Measurements from ENCODE around the gene C19orf38. TPM values are rescaled to one million over a fixed set of nuclear protein-coding genes. Genes with fewer than 3 reads are reported as not detected.
"Not testable (repeated sequence)": the region's sequence is repeated elsewhere in the genome, so short reads cannot be mapped to it uniquely, and the experiment has no call there.

Gene C19orf38
- total and polyA plus RNA-seq, 2 experiments from 2014 or later, result 0.45 TPM; not detected in 1

DNA sequence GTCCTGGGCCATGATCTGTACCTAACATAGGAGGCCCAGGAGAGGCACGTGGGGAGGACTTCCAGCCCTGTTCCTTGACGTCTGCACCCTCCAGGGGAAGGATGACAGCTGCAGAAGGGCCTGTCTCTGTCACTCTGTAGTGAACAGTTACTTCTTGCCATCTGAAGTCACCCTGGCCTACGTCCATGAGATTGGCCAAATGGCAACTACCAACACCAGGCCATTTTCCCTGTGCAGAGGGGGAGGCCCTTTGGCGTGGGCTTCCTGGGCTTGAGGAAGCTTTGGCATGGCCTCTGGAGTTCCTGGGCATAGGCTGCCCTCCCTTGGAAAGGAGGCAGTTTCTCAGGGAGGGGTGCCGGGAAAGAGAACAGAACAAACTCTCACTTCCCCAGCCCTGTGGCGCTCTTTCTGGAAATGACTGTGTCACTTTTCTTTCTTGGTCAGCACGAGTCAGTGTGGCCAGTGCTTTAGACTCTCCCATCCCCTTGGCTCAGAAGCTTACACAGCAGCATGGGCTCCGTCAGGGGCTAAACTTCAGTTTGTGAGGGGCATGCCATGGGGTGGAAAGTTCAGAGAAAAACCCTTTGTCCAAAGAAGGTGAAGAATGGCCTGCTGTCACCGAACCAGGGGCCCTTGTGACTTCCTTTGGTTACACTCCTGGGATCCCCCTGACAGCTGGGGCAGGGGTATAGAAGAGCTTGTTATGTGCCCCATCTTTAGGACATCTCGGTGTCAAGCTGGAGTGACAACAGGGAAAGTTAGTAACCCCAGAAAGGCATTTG lies 28.4 kb downstream of the C19orf38 start:
- H3K27me3 Mint-ChIP-seq (ENCODE audit: insufficient read depth, low read depth, poor library complexity), result peaks cover 21% of the 10 kb centered on the region
- H3K9me2 ChIP-seq (ENCODE audit: insufficient read depth), result no peaks in the 10 kb centered on the region; the same call in 1 of the 2 replicates
- H3K4me1 Mint-ChIP-seq, result peaks cover 44% of the 10 kb centered on the region
- ATAC-seq, result no peak
- H3K27ac ChIP-seq (ENCODE audit: low read depth), result peak overlapping the region; percentile 50; the same call in 1 of the 2 replicates
- no peaks in the 10 kb centered on the region for H3K27me3 ChIP-seq (ENCODE audit: insufficient read depth)
- H3K9me3 Mint-ChIP-seq, result no peaks in the 10 kb centered on the region; the same call in 2 of the 3 replicates
- H3K27ac Mint-ChIP-seq, result 0 out of 2 replicates have a peak overlapping the region, but pooled peaks have one; percentile 30
- no peaks in the 10 kb centered on the region for H3K36me3 ChIP-seq (ENCODE audit: insufficient read depth)
- TF ChIP-seq ZNF114 (CRISPR knock-in tag; IDR thresholded peaks at IDR 0.05) (no peak), EZH2 (IDR thresholded peaks at IDR 0.05; ENCODE audit: low read depth, unreplicated experiment) (no peak), STAT1 (IDR thresholded peaks at IDR 0.05; ENCODE audit: unreplicated experiment) (no peak), CREB1 (CRISPR knock-in tag; IDR thresholded peaks at IDR 0.05; ENCODE audit: low read depth) (no peak)
- TF ChIP-seq, protein P1, sequence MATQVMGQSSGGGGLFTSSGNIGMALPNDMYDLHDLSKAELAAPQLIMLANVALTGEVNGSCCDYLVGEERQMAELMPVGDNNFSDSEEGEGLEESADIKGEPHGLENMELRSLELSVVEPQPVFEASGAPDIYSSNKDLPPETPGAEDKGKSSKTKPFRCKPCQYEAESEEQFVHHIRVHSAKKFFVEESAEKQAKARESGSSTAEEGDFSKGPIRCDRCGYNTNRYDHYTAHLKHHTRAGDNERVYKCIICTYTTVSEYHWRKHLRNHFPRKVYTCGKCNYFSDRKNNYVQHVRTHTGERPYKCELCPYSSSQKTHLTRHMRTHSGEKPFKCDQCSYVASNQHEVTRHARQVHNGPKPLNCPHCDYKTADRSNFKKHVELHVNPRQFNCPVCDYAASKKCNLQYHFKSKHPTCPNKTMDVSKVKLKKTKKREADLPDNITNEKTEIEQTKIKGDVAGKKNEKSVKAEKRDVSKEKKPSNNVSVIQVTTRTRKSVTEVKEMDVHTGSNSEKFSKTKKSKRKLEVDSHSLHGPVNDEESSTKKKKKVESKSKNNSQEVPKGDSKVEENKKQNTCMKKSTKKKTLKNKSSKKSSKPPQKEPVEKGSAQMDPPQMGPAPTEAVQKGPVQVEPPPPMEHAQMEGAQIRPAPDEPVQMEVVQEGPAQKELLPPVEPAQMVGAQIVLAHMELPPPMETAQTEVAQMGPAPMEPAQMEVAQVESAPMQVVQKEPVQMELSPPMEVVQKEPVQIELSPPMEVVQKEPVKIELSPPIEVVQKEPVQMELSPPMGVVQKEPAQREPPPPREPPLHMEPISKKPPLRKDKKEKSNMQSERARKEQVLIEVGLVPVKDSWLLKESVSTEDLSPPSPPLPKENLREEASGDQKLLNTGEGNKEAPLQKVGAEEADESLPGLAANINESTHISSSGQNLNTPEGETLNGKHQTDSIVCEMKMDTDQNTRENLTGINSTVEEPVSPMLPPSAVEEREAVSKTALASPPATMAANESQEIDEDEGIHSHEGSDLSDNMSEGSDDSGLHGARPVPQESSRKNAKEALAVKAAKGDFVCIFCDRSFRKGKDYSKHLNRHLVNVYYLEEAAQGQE (IDR thresholded peaks at IDR 0.05; ENCODE audit: unreplicated experiment), result no peak
- TF ChIP-seq, protein P2, sequence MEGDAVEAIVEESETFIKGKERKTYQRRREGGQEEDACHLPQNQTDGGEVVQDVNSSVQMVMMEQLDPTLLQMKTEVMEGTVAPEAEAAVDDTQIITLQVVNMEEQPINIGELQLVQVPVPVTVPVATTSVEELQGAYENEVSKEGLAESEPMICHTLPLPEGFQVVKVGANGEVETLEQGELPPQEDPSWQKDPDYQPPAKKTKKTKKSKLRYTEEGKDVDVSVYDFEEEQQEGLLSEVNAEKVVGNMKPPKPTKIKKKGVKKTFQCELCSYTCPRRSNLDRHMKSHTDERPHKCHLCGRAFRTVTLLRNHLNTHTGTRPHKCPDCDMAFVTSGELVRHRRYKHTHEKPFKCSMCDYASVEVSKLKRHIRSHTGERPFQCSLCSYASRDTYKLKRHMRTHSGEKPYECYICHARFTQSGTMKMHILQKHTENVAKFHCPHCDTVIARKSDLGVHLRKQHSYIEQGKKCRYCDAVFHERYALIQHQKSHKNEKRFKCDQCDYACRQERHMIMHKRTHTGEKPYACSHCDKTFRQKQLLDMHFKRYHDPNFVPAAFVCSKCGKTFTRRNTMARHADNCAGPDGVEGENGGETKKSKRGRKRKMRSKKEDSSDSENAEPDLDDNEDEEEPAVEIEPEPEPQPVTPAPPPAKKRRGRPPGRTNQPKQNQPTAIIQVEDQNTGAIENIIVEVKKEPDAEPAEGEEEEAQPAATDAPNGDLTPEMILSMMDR (conservative IDR thresholded peaks at IDR 0.05; ENCODE audit: low read depth in 2 of 2), result no peak
- TF ChIP-seq, protein P3, sequence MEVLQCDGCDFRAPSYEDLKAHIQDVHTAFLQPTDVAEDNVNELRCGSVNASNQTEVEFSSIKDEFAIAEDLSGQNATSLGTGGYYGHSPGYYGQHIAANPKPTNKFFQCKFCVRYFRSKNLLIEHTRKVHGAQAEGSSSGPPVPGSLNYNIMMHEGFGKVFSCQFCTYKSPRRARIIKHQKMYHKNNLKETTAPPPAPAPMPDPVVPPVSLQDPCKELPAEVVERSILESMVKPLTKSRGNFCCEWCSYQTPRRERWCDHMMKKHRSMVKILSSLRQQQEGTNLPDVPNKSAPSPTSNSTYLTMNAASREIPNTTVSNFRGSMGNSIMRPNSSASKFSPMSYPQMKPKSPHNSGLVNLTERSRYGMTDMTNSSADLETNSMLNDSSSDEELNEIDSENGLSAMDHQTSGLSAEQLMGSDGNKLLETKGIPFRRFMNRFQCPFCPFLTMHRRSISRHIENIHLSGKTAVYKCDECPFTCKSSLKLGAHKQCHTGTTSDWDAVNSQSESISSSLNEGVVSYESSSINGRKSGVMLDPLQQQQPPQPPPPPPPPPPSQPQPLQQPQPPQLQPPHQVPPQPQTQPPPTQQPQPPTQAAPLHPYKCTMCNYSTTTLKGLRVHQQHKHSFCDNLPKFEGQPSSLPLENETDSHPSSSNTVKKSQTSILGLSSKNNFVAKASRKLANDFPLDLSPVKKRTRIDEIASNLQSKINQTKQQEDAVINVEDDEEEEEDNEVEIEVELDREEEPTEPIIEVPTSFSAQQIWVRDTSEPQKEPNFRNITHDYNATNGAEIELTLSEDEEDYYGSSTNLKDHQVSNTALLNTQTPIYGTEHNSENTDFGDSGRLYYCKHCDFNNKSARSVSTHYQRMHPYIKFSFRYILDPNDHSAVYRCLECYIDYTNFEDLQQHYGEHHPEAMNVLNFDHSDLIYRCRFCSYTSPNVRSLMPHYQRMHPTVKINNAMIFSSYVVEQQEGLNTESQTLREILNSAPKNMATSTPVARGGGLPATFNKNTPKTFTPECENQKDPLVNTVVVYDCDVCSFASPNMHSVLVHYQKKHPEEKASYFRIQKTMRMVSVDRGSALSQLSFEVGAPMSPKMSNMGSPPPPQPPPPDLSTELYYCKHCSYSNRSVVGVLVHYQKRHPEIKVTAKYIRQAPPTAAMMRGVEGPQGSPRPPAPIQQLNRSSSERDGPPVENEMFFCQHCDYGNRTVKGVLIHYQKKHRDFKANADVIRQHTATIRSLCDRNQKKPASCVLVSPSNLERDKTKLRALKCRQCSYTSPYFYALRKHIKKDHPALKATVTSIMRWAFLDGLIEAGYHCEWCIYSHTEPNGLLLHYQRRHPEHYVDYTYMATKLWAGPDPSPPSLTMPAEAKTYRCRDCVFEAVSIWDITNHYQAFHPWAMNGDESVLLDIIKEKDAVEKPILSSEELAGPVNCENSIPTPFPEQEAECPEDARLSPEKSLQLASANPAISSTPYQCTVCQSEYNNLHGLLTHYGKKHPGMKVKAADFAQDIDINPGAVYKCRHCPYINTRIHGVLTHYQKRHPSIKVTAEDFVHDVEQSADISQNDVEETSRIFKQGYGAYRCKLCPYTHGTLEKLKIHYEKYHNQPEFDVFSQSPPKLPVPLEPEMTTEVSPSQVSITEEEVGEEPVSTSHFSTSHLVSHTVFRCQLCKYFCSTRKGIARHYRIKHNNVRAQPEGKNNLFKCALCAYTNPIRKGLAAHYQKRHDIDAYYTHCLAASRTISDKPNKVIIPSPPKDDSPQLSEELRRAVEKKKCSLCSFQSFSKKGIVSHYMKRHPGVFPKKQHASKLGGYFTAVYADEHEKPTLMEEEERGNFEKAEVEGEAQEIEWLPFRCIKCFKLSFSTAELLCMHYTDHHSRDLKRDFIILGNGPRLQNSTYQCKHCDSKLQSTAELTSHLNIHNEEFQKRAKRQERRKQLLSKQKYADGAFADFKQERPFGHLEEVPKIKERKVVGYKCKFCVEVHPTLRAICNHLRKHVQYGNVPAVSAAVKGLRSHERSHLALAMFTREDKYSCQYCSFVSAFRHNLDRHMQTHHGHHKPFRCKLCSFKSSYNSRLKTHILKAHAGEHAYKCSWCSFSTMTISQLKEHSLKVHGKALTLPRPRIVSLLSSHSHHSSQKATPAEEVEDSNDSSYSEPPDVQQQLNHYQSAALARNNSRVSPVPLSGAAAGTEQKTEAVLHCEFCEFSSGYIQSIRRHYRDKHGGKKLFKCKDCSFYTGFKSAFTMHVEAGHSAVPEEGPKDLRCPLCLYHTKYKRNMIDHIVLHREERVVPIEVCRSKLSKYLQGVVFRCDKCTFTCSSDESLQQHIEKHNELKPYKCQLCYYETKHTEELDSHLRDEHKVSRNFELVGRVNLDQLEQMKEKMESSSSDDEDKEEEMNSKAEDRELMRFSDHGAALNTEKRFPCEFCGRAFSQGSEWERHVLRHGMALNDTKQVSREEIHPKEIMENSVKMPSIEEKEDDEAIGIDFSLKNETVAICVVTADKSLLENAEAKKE (CRISPR knock-in tag; IDR thresholded peaks at IDR 0.05), result no peak
- no peak overlapping the region; the same call in 2 of the 3 replicates for H3K4me3 Mint-ChIP-seq
- H3K4me2 ChIP-seq, result no peak overlapping the region
- DNase-seq (ENCODE audit: low spot score), result no peak
- H2AFZ ChIP-seq, result no peak overlapping the region
- peaks cover 43% of the 10 kb centered on the region for H3F3A ChIP-seq (replicated peaks; ENCODE audit: low read depth)
- no peak overlapping the region for H3K4me3 ChIP-seq
- H3K79me2 ChIP-seq (replicated peaks; ENCODE audit: insufficient read depth), result peaks cover 94% of the 10 kb centered on the region
- H3K4me1 ChIP-seq (ENCODE audit: insufficient read depth), result peaks cover 35% of the 10 kb centered on the region
- H3K36me3 Mint-ChIP-seq (ENCODE audit: low read depth), result peaks cover 21% of the 10 kb centered on the region
- H4K20me1 ChIP-seq (replicated peaks; ENCODE audit: insufficient read depth), result peaks cover 7% of the 10 kb centered on the region

DNA sequence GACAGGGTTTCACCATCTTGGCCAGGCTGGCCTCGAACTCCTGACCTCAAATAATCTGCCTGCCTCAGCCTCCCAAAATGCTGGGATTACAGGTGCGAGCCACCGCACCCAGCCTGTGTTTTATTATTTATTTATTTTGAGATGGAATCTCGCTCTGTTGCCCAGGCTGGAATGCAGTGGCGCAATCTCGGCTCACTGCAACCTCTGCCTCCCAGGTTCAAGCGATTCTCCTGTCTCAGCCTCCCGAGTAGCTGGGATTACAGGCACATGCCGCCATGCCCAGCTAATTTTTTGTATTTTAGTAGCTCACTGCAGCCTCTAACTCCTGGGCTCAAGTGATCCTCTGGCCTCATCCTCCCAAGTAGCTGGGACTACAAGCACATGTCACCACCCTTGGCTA lies 29.4 kb downstream of the C19orf38 start:
- Histone ChIP-seq H3F3A (replicated peaks; ENCODE audit: low read depth) (peaks cover 39% of the 10 kb centered on the region), H3K27ac (ENCODE audit: low read depth) (peak overlapping the region; percentile 62), H3K4me1 (ENCODE audit: insufficient read depth) (peaks cover 45% of the 10 kb centered on the region), H3K79me2 (replicated peaks; ENCODE audit: insufficient read depth) (peaks cover 95% of the 10 kb centered on the region), H4K20me1 (replicated peaks; ENCODE audit: insufficient read depth) (peaks cover 11% of the 10 kb centered on the region)
- not testable (repeated sequence) for H3K9me3 Mint-ChIP-seq; H3K9me2 ChIP-seq (ENCODE audit: insufficient read depth); H3K27me3 ChIP-seq (ENCODE audit: insufficient read depth); H3K4me3 ChIP-seq; H3K36me3 ChIP-seq (ENCODE audit: insufficient read depth); H2AFZ ChIP-seq; H3K4me2 ChIP-seq; DNase-seq (ENCODE audit: low spot score); H3K4me3 Mint-ChIP-seq; ATAC-seq
- Mint-ChIP-seq H3K36me3 (ENCODE audit: low read depth) (peaks cover 21% of the 10 kb centered on the region), H3K27ac (peak overlapping the region; percentile 98), H3K27me3 (ENCODE audit: insufficient read depth, low read depth, poor library complexity) (peaks cover 25% of the 10 kb centered on the region), H3K4me1 (peaks cover 51% of the 10 kb centered on the region)
